NB4 (cell line): Measurements from ENCODE around the gene AMOTL1.

Experiments
- POLR2A ChIP-seq: IDR thresholded peaks from 2 replicates; pipeline ENCODE4 v1.6.1; 2011; ENCODE audit warnings: mild to moderate bottlenecking; ENCODE audit not compliant: insufficient read length; ENCODE audit errors: extremely low read depth
- TF ChIP-seq, protein P1 (sequence below): IDR thresholded peaks from one replicate; pipeline ENCODE4 v1.5.1; 2012; ENCODE audit warnings: low read depth, low read length

- TF ChIP-seq POLR2A: no peak
- TF ChIP-seq, protein P1, sequence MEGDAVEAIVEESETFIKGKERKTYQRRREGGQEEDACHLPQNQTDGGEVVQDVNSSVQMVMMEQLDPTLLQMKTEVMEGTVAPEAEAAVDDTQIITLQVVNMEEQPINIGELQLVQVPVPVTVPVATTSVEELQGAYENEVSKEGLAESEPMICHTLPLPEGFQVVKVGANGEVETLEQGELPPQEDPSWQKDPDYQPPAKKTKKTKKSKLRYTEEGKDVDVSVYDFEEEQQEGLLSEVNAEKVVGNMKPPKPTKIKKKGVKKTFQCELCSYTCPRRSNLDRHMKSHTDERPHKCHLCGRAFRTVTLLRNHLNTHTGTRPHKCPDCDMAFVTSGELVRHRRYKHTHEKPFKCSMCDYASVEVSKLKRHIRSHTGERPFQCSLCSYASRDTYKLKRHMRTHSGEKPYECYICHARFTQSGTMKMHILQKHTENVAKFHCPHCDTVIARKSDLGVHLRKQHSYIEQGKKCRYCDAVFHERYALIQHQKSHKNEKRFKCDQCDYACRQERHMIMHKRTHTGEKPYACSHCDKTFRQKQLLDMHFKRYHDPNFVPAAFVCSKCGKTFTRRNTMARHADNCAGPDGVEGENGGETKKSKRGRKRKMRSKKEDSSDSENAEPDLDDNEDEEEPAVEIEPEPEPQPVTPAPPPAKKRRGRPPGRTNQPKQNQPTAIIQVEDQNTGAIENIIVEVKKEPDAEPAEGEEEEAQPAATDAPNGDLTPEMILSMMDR: no peak
Observed at GRCh38 chr11:94855666-94856065, 87.5 kb downstream of the AMOTL1 start.
